ENCODE results near the gene ZNF77.

DNA sequence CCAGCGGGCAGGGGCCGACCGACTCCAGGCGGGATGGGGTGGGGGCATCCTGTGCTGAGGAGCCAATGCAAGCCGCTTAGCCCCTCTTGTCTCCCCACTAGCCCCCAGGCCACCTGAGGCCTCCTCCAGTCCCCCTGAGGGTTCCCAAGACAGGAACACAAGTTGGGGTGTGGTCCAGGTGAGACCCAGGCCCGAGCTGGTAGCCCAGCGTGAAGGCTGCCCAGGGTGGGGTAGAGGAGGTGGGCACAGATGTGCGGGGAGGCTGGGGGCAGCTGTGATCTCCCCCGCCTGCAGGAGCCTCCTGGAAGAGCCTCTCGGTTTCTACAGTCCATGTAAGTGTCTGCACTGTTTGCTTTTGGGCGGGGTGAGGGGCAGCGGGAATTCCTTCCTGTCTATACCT, 43.0 kb upstream of the ZNF77 start:
- TF ChIP-seq, protein P1, sequence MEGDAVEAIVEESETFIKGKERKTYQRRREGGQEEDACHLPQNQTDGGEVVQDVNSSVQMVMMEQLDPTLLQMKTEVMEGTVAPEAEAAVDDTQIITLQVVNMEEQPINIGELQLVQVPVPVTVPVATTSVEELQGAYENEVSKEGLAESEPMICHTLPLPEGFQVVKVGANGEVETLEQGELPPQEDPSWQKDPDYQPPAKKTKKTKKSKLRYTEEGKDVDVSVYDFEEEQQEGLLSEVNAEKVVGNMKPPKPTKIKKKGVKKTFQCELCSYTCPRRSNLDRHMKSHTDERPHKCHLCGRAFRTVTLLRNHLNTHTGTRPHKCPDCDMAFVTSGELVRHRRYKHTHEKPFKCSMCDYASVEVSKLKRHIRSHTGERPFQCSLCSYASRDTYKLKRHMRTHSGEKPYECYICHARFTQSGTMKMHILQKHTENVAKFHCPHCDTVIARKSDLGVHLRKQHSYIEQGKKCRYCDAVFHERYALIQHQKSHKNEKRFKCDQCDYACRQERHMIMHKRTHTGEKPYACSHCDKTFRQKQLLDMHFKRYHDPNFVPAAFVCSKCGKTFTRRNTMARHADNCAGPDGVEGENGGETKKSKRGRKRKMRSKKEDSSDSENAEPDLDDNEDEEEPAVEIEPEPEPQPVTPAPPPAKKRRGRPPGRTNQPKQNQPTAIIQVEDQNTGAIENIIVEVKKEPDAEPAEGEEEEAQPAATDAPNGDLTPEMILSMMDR (conservative IDR thresholded peaks at IDR 0.05; ENCODE audit: low read depth, low read length): no peak
- TF ChIP-seq EZH2phosphoT487 (IDR thresholded peaks at IDR 0.05; ENCODE audit: borderline replicate concordance, low read length): no peak
